Measurements from ENCODE around the gene ADCY4.

DNA sequence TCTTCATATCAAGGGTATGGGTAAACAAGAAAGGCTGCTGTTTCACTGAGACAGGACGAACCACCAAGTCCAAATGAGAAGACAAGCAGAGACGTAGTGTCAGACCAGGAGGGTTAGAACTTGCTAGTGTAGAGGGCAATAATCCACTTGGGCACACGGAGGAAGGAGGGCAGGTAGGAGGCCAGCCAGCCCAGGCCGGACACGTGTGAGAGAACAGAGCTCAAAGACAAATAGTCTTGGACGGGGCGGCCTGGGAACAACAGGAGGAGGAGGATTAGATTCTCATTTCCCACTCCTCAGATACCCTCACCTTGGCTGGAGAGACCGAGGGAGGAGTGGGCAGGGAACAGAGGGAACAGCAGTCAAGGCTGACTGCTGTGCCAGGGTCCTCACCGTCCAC, 44.1 kb downstream of the ADCY4 start:
- TF ChIP-seq, protein P1, sequence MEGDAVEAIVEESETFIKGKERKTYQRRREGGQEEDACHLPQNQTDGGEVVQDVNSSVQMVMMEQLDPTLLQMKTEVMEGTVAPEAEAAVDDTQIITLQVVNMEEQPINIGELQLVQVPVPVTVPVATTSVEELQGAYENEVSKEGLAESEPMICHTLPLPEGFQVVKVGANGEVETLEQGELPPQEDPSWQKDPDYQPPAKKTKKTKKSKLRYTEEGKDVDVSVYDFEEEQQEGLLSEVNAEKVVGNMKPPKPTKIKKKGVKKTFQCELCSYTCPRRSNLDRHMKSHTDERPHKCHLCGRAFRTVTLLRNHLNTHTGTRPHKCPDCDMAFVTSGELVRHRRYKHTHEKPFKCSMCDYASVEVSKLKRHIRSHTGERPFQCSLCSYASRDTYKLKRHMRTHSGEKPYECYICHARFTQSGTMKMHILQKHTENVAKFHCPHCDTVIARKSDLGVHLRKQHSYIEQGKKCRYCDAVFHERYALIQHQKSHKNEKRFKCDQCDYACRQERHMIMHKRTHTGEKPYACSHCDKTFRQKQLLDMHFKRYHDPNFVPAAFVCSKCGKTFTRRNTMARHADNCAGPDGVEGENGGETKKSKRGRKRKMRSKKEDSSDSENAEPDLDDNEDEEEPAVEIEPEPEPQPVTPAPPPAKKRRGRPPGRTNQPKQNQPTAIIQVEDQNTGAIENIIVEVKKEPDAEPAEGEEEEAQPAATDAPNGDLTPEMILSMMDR (IDR thresholded peaks at IDR 0.05; ENCODE audit: low read depth, low read length): no peak
- no peak for TF ChIP-seq POLR2A (IDR thresholded peaks at IDR 0.05; ENCODE audit: extremely low read depth, insufficient read length)
- no peak for TF ChIP-seq MYC (IDR thresholded peaks at IDR 0.05; ENCODE audit: low read depth, low read length)
